ENCODE results near the gene RPUSD2.

GRCh38 chr15:40598672-40599071, 29.6 kb downstream of the RPUSD2 start:
- TF ChIP-seq CTCF (IDR thresholded peaks at IDR 0.05 in 8 of 11, conservative IDR thresholded peaks at IDR 0.05 in 3 of 11) (no peak), POLR2A (IDR thresholded peaks at IDR 0.05) (no peak), POLR2AphosphoS5 (IDR thresholded peaks at IDR 0.05) (no peak)
